CD14-positive monocyte (primary cell): ENCODE results near the gene ITGA5. TPM values are rescaled to one million over a fixed set of nuclear protein-coding genes. Genes with fewer than 3 reads are reported as not detected.

Experiments
- DNase-seq, 3 donors: peaks; one replicate each; pipeline ENCODE4 v3.0.0-alpha.2; 2011 to 2022
- H2AFZ ChIP-seq: 2 replicates; pipeline ENCODE4 v1.6.0; 2012; ENCODE audit warnings: mild to moderate bottlenecking, low read depth, low read length, inconsistent platforms; ENCODE audit not compliant: insufficient read depth, poor library complexity, severe bottlenecking
- H3K27ac ChIP-seq, 2 donors: 1 replicate in 1 of 2; 2 replicates in 1 of 2; pipeline ENCODE4 v1.5.1; 2012 to 2013; ENCODE audit warnings: low read length in 2 of 2, control low read depth in 1 of 2, inconsistent platforms in 1 of 2, low read depth in 1 of 2, mild to moderate bottlenecking in 1 of 2
- H3K27me3 ChIP-seq, 2 donors: one replicate each; pipeline versions ENCODE4 v1.6.0 to v1.6.1; 2011 to 2013; ENCODE audit warnings: low read length in 2 of 2; ENCODE audit not compliant: control insufficient read depth in 2 of 2, insufficient read depth in 2 of 2
- H3K36me3 ChIP-seq, 2 donors: replicated peaks in 1 of 2; 1 replicate in 1 of 2; 2 replicates in 1 of 2; pipeline versions ENCODE4 v1.5.1 to v1.6.1; 2012 to 2013; ENCODE audit warnings: low read length in 2 of 2, control low read depth in 1 of 2, inconsistent platforms in 1 of 2, mild to moderate bottlenecking in 1 of 2; ENCODE audit not compliant: insufficient read depth in 2 of 2, control insufficient read depth in 1 of 2
- H3K4me1 ChIP-seq, 2 donors: 1 replicate in 1 of 2; 2 replicates in 1 of 2; pipeline versions ENCODE4 v1.5.1 to v1.6.1; 2012 to 2013; ENCODE audit warnings: low read length in 2 of 2, control low read depth in 1 of 2, inconsistent platforms in 1 of 2, mild to moderate bottlenecking in 1 of 2, moderate library complexity in 1 of 2; ENCODE audit not compliant: insufficient read depth in 2 of 2, control insufficient read depth in 1 of 2
- H3K4me2 ChIP-seq: replicated peaks from 2 replicates; pipeline ENCODE3; 2012; ENCODE audit warnings: low read length, moderate library complexity, mild to moderate bottlenecking; ENCODE audit not compliant: poor library complexity, severe bottlenecking; ENCODE audit errors: extremely low read depth
- H3K4me3 ChIP-seq, 3 experiments: fragments of 200-600 bp in 1 of 3; sonication (generic) in 1 of 3; replicated peaks in 1 of 3; 1 replicate in 2 of 3; 2 replicates in 1 of 3; pipeline ENCODE4 v1.5.1; 2011 to 2013; ENCODE audit warnings: low read length in 3 of 3, mild to moderate bottlenecking in 3 of 3, control low read depth in 2 of 3, low read depth in 2 of 3, inconsistent platforms in 1 of 3, moderate library complexity in 1 of 3
- H3K79me2 ChIP-seq: 2 replicates; pipeline ENCODE4 v1.6.0; 2012; ENCODE audit warnings: mild to moderate bottlenecking, control low read depth, inconsistent platforms, low read length, moderate library complexity; ENCODE audit not compliant: insufficient read depth
- H3K9ac ChIP-seq: 2 replicates; pipeline ENCODE4 v1.6.0; 2017; ENCODE audit warnings: low read length, mild to moderate bottlenecking; ENCODE audit not compliant: insufficient read depth, poor library complexity, severe bottlenecking
- H3K9me3 ChIP-seq, 2 donors: replicated peaks in 1 of 2; 1 replicate in 1 of 2; 2 replicates in 1 of 2; pipeline versions ENCODE4 v1.5.1 to v1.6.1; 2012 to 2013; ENCODE audit warnings: low read length in 2 of 2, control low read depth in 1 of 2; ENCODE audit not compliant: control insufficient read depth in 1 of 2, insufficient read depth in 1 of 2
- H4K20me1 ChIP-seq: 2 replicates; pipeline ENCODE4 v1.6.0; 2012; ENCODE audit warnings: mild to moderate bottlenecking, low read length, control low read depth, moderate library complexity; ENCODE audit not compliant: insufficient read depth
- H3K27ac Mint-ChIP-seq, 7 donors: one replicate each; pipeline ENCODE4 v1.8.0; 2020; ENCODE audit warnings: mild to moderate bottlenecking in 7 of 7, mixed read lengths in 7 of 7, moderate library complexity in 6 of 7, inconsistent platforms in 2 of 7
- H3K27me3 Mint-ChIP-seq, 3 donors: one replicate each; pipeline ENCODE4 v1.8.0; 2021 to 2022; ENCODE audit warnings: low read depth in 3 of 3, mild to moderate bottlenecking in 3 of 3, mixed read lengths in 3 of 3, moderate library complexity in 3 of 3, inconsistent platforms in 1 of 3
- H3K36me3 Mint-ChIP-seq, 2 donors: one replicate each; pipeline ENCODE4 v1.8.0; 2020; ENCODE audit warnings: mixed read lengths in 2 of 2, inconsistent platforms in 1 of 2, mild to moderate bottlenecking in 1 of 2
- H3K4me1 Mint-ChIP-seq: one replicate; pipeline ENCODE4 v1.8.0; 2020; ENCODE audit warnings: mild to moderate bottlenecking, mixed read lengths
- H3K4me3 Mint-ChIP-seq, 2 donors: one replicate each; pipeline ENCODE4 v1.8.0; 2020; ENCODE audit warnings: mild to moderate bottlenecking in 2 of 2, mixed read lengths in 2 of 2, moderate library complexity in 1 of 2
- H3K9me3 Mint-ChIP-seq, 7 donors: one replicate each; pipeline ENCODE4 v1.8.0; 2020 to 2022; ENCODE audit warnings: mixed read lengths in 7 of 7, mild to moderate bottlenecking in 6 of 7, moderate library complexity in 6 of 7, inconsistent platforms in 2 of 7
- WGBS: methylation state at CpG from one replicate; pipeline ENCODE4 v1.1.5; 2013; ENCODE audit warnings: missing lambda C conversion rate; ENCODE audit not compliant: insufficient coverage; 5-methylcytosine and 5-hydroxymethylcytosine counted together
- intact Hi-C, 2 donors: fragments of 100-400 bp; cut with micrococcal nuclease; formaldehyde crosslinking; loops; one replicate each; pipeline versions ENCODE4 v1.15.0 to v1.15.1; 2023
- polyA plus RNA-seq, 3 donors: library from polyadenylated mRNA; depleted of rRNA in 1 of 3; unstranded in 2 of 3; stranded (reverse) in 1 of 3; fragments of 300-500 nt in 2 of 3; fragments of >200 nt in 1 of 3; fragmentation: Illumina TruSeq in 2 of 3; gene quantifications; 1 replicate in 2 of 3; 2 replicates in 1 of 3; pipeline ENCODE4 v1.2.3, GENCODE V29; 2012 to 2021
- TF ChIP-seq, protein P1 (sequence below): fragments of 200-600 bp; IDR thresholded peaks from one replicate; pipeline ENCODE4 v1.8.0; 2022; ENCODE audit warnings: antibody characterized with exemption, mild to moderate bottlenecking

Gene ITGA5
- polyA plus RNA-seq, 3 donors = 85.5 to 142 (median 99.4) TPM

DNA sequence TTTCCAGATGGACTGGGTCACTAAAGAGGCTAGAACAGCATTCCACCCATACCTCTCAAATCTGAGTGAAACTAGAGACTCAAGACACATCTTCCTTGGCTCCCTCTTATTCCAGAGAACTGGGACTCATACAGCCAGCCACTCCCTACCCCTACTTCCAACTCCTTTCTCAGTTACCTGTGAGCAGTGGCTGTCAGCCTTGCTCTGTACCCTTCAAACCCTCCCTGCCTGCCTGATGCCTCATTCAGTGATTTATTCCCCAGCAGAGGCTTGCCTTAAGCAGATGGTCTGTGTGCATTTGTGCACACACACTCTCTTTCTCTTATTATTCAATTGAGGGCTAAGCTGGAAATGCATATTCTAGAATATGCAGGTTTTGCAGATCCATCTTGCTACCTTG lies 69.4 kb downstream of the ITGA5 start:
- H3K9me3 Mint-ChIP-seq = peaks cover 0 to 1% (median 0%) of the 10 kb centered on the region in 7 donors
- no peaks in the 10 kb centered on the region for H3K79me2 ChIP-seq
- peaks cover 13 to 18% of the 10 kb centered on the region in 2 donors for H3K4me1 ChIP-seq
- H3K27me3 Mint-ChIP-seq = peaks cover 7 to 11% (median 7%) of the 10 kb centered on the region in 3 donors
- H3K36me3 Mint-ChIP-seq = peaks cover 79 to 83% of the 10 kb centered on the region in 2 donors
- H3K9me3 ChIP-seq = no peaks in the 10 kb centered on the region
- DNase-seq = no peak
- intact Hi-C loops = no loop called here
- H3K9ac ChIP-seq = no peak overlapping the region
- TF ChIP-seq, protein P1, sequence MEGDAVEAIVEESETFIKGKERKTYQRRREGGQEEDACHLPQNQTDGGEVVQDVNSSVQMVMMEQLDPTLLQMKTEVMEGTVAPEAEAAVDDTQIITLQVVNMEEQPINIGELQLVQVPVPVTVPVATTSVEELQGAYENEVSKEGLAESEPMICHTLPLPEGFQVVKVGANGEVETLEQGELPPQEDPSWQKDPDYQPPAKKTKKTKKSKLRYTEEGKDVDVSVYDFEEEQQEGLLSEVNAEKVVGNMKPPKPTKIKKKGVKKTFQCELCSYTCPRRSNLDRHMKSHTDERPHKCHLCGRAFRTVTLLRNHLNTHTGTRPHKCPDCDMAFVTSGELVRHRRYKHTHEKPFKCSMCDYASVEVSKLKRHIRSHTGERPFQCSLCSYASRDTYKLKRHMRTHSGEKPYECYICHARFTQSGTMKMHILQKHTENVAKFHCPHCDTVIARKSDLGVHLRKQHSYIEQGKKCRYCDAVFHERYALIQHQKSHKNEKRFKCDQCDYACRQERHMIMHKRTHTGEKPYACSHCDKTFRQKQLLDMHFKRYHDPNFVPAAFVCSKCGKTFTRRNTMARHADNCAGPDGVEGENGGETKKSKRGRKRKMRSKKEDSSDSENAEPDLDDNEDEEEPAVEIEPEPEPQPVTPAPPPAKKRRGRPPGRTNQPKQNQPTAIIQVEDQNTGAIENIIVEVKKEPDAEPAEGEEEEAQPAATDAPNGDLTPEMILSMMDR = no peak
- no peak overlapping the region for H3K27ac ChIP-seq
- H3K4me3 Mint-ChIP-seq = no peak overlapping the region
- H3K4me2 ChIP-seq = no peak overlapping the region
- H3K4me3 ChIP-seq = no peak overlapping the region
- no peak overlapping the region for H2AFZ ChIP-seq
- H3K27me3 ChIP-seq = no peaks in the 10 kb centered on the region
- peak overlapping the region in 1 of 7 donors; percentile 75 for H3K27ac Mint-ChIP-seq
- peaks cover 62 to 91% of the 10 kb centered on the region in 2 donors for H3K36me3 ChIP-seq
- H3K4me1 Mint-ChIP-seq = peaks cover 29% of the 10 kb centered on the region
- no peaks in the 10 kb centered on the region for H4K20me1 ChIP-seq

- H3K4me1 ChIP-seq = peaks cover 14 to 21% of the 10 kb centered on the region in 2 donors
- H3K36me3 Mint-ChIP-seq = peaks cover 77 to 85% of the 10 kb centered on the region in 2 donors
These were observed 70.0 kb downstream of the ITGA5 start for GRCh38 chr12:54349036-54349435.

More at GRCh38 chr12:54349036-54349435, 70.0 kb downstream of the ITGA5 start:
- Histone ChIP-seq H3K79me2 (no peaks in the 10 kb centered on the region), H2AFZ (no peak overlapping the region), H3K4me3 (no peak overlapping the region), H3K4me2 (no peak overlapping the region), H3K36me3 (peaks cover 64 to 94% of the 10 kb centered on the region in 2 donors), H3K9me3 (no peaks in the 10 kb centered on the region), H3K27me3 (no peaks in the 10 kb centered on the region), H3K9ac (no peak overlapping the region), H4K20me1 (no peaks in the 10 kb centered on the region), H3K27ac (no peak overlapping the region)
- intact Hi-C loops = no loop called here
- H3K27ac Mint-ChIP-seq = no peak overlapping the region
- WGBS = no CpG with 5 or more reads among the region's 4 CpGs
- peaks cover 0 to 1% (median 0%) of the 10 kb centered on the region in 7 donors for H3K9me3 Mint-ChIP-seq
- H3K4me3 Mint-ChIP-seq = no peak overlapping the region
- H3K27me3 Mint-ChIP-seq = peaks cover 7 to 11% (median 7%) of the 10 kb centered on the region in 3 donors
- DNase-seq = no peak
- TF ChIP-seq, protein P1 = no peak
- H3K4me1 Mint-ChIP-seq = peaks cover 30% of the 10 kb centered on the region

Other genes starting within 250 kb of the ITGA5 start
- gene SMUG1, start 230.3 kb downstream of the ITGA5 start, polyA plus RNA-seq = 10 to 100 TPM; 22.2 to 50.8 (median 46.8) TPM
- 1 to 10 TPM; 2.9 to 5.4 (median 4.8) TPM for gene CBX5, start 139.1 kb downstream of the ITGA5 start, polyA plus RNA-seq
- 1,000 to 10,000 TPM in 1 of 3 donors, 100 to 1,000 TPM in 2; 266 to 1,181 (median 308) TPM for gene HNRNPA1, start 138.5 kb downstream of the ITGA5 start, polyA plus RNA-seq
- gene NFE2, start 118.3 kb downstream of the ITGA5 start, polyA plus RNA-seq = 100 to 1,000 TPM in 1 of 3 donors, 10 to 100 TPM in 2; 79.5 to 157 (median 95.6) TPM
- 100 to 1,000 TPM in 2 of 3 donors, 10 to 100 TPM in 1; 78.9 to 190 (median 176) TPM for gene COPZ1, start 94.1 kb downstream of the ITGA5 start, polyA plus RNA-seq
- gene GPR84, start 54.8 kb downstream of the ITGA5 start, polyA plus RNA-seq = 10 to 100 TPM in 1 of 3 donors, 1 to 10 TPM in 2; 2.4 to 14.2 (median 5.6) TPM
- 10 to 100 TPM; 53.9 to 97.6 (median 78.3) TPM for gene ZNF385A, start 34.5 kb downstream of the ITGA5 start, polyA plus RNA-seq
- gene GTSF1, start 54.3 kb upstream of the ITGA5 start, polyA plus RNA-seq = 1 to 10 TPM; 2.6 to 5.8 (median 3.1) TPM
- 100 to 1,000 TPM; 105 to 188 (median 160) TPM for gene NCKAP1L, start 78.5 kb upstream of the ITGA5 start, polyA plus RNA-seq
- 10 to 100 TPM in 1 of 3 donors, under 1 TPM in 2; 0.57 to 17.5 (median 0.82) TPM for gene PDE1B, start 130.3 kb upstream of the ITGA5 start, polyA plus RNA-seq
- not detected for gene PPP1R1A, start 169.4 kb upstream of the ITGA5 start, polyA plus RNA-seq
- not detected for gene LACRT, start 215.6 kb upstream of the ITGA5 start, polyA plus RNA-seq
- not detected for gene DCD, start 229.1 kb upstream of the ITGA5 start, polyA plus RNA-seq